Stimulated activated CD4-positive, alpha-beta T cell treated with anti-CD3 and anti-CD28 coated beads, TNF-alpha, amount 100 ng/mL, for 1 hour (primary cell): ENCODE data around the gene AIF1L.
A peak's percentile ranks its signal among the peaks of the same experiment; 100 is the strongest.
"Not testable (repeated sequence)": the region's sequence is repeated elsewhere in the genome, so short reads cannot be mapped to it uniquely, and the experiment has no call there.

Experiments used
- DNase-seq, 3 donors: peaks; one replicate each; pipeline ENCODE4 v3.0.0-alpha.2; 2020; ENCODE audit warnings: low read depth in 3 of 3, low spot score in 1 of 3

Gene AIF1L

GRCh38 chr9:131119600-131119999, 23.3 kb downstream of the AIF1L start:
- no peak for DNase-seq

- no peak for DNase-seq
Observed at GRCh38 chr9:131120620-131121228, 24.4 kb downstream of the AIF1L start.

GRCh38 chr9:131121346-131121745, 25.0 kb downstream of the AIF1L start:
- DNase-seq: no peak

GRCh38 chr9:131122158-131122557, 25.8 kb downstream of the AIF1L start:
- no peak for DNase-seq

- DNase-seq: no peak
Observed at GRCh38 chr9:131125038-131125287, 28.6 kb downstream of the AIF1L start.

GRCh38 chr9:131125288-131126058, 29.1 kb downstream of the AIF1L start, which contains the start of gene NUP214:
Gene NUP214 (plus strand): TSS chr9:131125586. CDS start chr9:131125705, 119 bp downstream.
- DNase-seq: peak; percentile 96 to 100 (median 98)

GRCh38 chr9:131126059-131126426, 29.7 kb downstream of the AIF1L start:
- no peak for DNase-seq

GRCh38 chr9:131129183-131129582, 32.9 kb downstream of the AIF1L start:
- DNase-seq: no peak

GRCh38 chr9:131138676-131139075, 42.3 kb downstream of the AIF1L start:
- DNase-seq: no peak

GRCh38 chr9:131140112-131140511, 43.8 kb downstream of the AIF1L start:
- no peak for DNase-seq

GRCh38 chr9:131140550-131140949, 44.2 kb downstream of the AIF1L start:
- no peak for DNase-seq

- no peak for DNase-seq
Observed at GRCh38 chr9:131142160-131142559, 45.8 kb downstream of the AIF1L start.

GRCh38 chr9:131144201-131144600, 47.9 kb downstream of the AIF1L start:
- DNase-seq: no peak

- no peak for DNase-seq
Observed at GRCh38 chr9:131145245-131145644, 48.9 kb downstream of the AIF1L start.

- DNase-seq: no peak
Observed at GRCh38 chr9:131146186-131146585, 49.9 kb downstream of the AIF1L start.

- no peak for DNase-seq
Observed at GRCh38 chr9:131148276-131148675, 51.9 kb downstream of the AIF1L start.

GRCh38 chr9:131148966-131149687, 52.8 kb downstream of the AIF1L start:
- DNase-seq: no peak

GRCh38 chr9:131149688-131150053, 53.3 kb downstream of the AIF1L start:
- DNase-seq: no peak

- no peak for DNase-seq
Observed at GRCh38 chr9:131153595-131153994, 57.3 kb downstream of the AIF1L start.

GRCh38 chr9:131158673-131159072, 62.3 kb downstream of the AIF1L start:
- not testable (repeated sequence) for DNase-seq

GRCh38 chr9:131160416-131161112, 64.2 kb downstream of the AIF1L start:
- no peak for DNase-seq

- DNase-seq: no peak
Observed at GRCh38 chr9:131161585-131161984, 65.3 kb downstream of the AIF1L start.
